Caco-2 (cell line): ENCODE data around the gene ACE. TPM values are rescaled to one million over a fixed set of nuclear protein-coding genes. Genes with fewer than 3 reads are reported as not detected.

ENCODE experiments used
- BruUV-seq: library from RNA; stranded (reverse); fragments of 400-500 nt; replicated peaks from 2 replicates; lab custom pipeline; 2021; lab: Mats Ljungman, UMichigan
- CTCF ChIA-PET: fragments of 300-600 bp; sonication (Branson Sonifier 250); formaldehyde crosslinking; loops from one replicate; lab custom pipeline; 2022; ENCODE audit warnings: antibody characterized with exemption; lab: Charles Lee
- POLR2A ChIA-PET: fragments of 300-600 bp; sonication (Branson Sonifier 250); formaldehyde crosslinking; loops from one replicate; lab custom pipeline; 2022; ENCODE audit warnings: antibody characterized with exemption; lab: Charles Lee
- DNase-seq, 2 experiments: peaks; one replicate each; pipeline versions ENCODE4 v3.0.0 to v3.0.0-alpha.2; 2020 to 2022
- H3K27me3 ChIP-seq: replicated peaks from 2 replicates; pipeline ENCODE4 v1.6.0; 2011; ENCODE audit warnings: low read length; ENCODE audit not compliant: control insufficient read depth, insufficient read depth
- H3K36me3 ChIP-seq: 2 replicates; pipeline ENCODE4 v1.5.1; 2011; ENCODE audit warnings: low read length; ENCODE audit not compliant: control insufficient read depth, insufficient read depth
- H3K4me1 ChIP-seq: fragments of 250-450 bp; sonication (Bioruptor Pico); 2 replicates; pipeline ENCODE4 v1.5.1; 2020; ENCODE audit warnings: mild to moderate bottlenecking
- H3K4me3 ChIP-seq: 2 replicates; pipeline ENCODE4 v1.5.1; 2011; ENCODE audit warnings: low read depth, mild to moderate bottlenecking, control low read depth, low read length
- H3K9me3 ChIP-seq: fragments of 250-450 bp; sonication (Bioruptor Pico); 2 replicates; pipeline ENCODE4 v1.5.1; 2020; ENCODE audit warnings: mild to moderate bottlenecking, moderate library complexity
- H3K27ac Mint-ChIP-seq: one replicate; pipeline ENCODE4 v1.8.0; 2022; ENCODE audit warnings: mixed read lengths; ENCODE audit not compliant: unreplicated experiment
- H3K27me3 Mint-ChIP-seq: one replicate; pipeline ENCODE4 v1.8.0; 2022; ENCODE audit warnings: mixed read lengths; ENCODE audit not compliant: insufficient read depth, unreplicated experiment
- H3K36me3 Mint-ChIP-seq: one replicate; pipeline ENCODE4 v1.8.0; 2022; ENCODE audit warnings: mild to moderate bottlenecking, mixed read lengths; ENCODE audit not compliant: insufficient read depth, unreplicated experiment
- H3K4me1 Mint-ChIP-seq: one replicate; pipeline ENCODE4 v1.8.0; 2022; ENCODE audit warnings: low read depth, mixed read lengths; ENCODE audit not compliant: unreplicated experiment
- H3K4me3 Mint-ChIP-seq: one replicate; pipeline ENCODE4 v1.8.0; 2022; ENCODE audit warnings: mild to moderate bottlenecking, moderate library complexity, mixed read lengths; ENCODE audit not compliant: unreplicated experiment
- H3K9me3 Mint-ChIP-seq: one replicate; pipeline ENCODE4 v1.8.0; 2022; ENCODE audit warnings: mixed read lengths; ENCODE audit not compliant: unreplicated experiment
- intact Hi-C: fragments of 100-400 bp; cut with micrococcal nuclease; formaldehyde crosslinking; loops from one replicate; pipeline ENCODE4 v1.10.0; 2022; ENCODE audit not compliant: unreplicated experiment
- total RNA-seq: library from RNA; stranded (reverse); gene quantifications from 2 replicates; pipeline ENCODE4 v1.2.3, GENCODE V29; 2022
- TF ChIP-seq, protein P1 (sequence below), 2 experiments: fragments of 200-600 bp in 1 of 2; IDR thresholded peaks; 1 replicate in 1 of 2; 2 replicates in 1 of 2; pipeline versions ENCODE4 v1.5.1 to v1.8.0; 2011 to 2022; ENCODE audit warnings: antibody characterized with exemption in 1 of 2, control low read depth in 1 of 2, inconsistent platforms in 1 of 2, low read depth in 1 of 2, low read length in 1 of 2, mild to moderate bottlenecking in 1 of 2, moderate library complexity in 1 of 2; ENCODE audit not compliant: insufficient read depth in 1 of 2, severe bottlenecking in 1 of 2, unreplicated experiment in 1 of 2

Gene ACE
- total RNA-seq, 1 experiment from 2014 or later = 3.4 TPM

DNA sequence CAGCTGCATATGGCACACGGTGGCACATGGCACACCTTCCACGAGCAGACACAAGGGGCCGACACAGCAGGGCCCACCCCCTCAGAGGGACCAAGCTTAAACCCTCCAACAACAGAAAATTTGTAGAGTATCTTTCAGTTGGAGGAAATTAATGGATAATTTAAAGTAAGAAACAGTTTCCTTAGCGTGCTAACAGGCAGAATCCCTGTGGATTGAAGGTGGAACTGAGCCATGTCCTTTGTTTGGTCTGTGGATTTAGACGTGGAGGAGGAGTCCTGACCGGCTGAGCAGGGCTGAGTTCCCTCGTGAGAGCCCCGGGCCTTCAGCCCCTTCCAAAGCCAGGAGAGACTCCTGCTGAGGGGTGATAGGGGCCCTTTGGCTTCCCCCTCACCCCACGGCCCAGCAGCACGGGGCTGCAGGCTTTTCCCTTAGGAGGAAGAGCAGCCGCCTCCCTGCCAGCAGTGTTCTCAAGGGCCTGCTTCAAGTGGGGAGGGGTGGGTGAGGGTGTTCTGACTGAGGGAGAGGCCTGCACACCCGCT is 29.3 kb upstream of the ACE start:
- no peaks in the 10 kb centered on the region for H3K9me3 ChIP-seq
- ChIA-PET CTCF (interaction anchor here (0.6 to 3.0 kb wide), 6 partner anchors 13 to 164 kb away, joined by 3 to 12 read pairs (median 3); no protein-coding TSS in a partner anchor), POLR2A (interaction anchor here (0.5 to 1.1 kb wide), 2 partner anchors 16 to 154 kb away, joined by 3 to 4 read pairs; no protein-coding TSS in a partner anchor)
- H3K27ac Mint-ChIP-seq = peak overlapping the region; percentile 90
- H3K4me3 Mint-ChIP-seq = peak overlapping the region; percentile 72
- H3K27me3 Mint-ChIP-seq = no peaks in the 10 kb centered on the region
- H3K36me3 ChIP-seq = no peaks in the 10 kb centered on the region
- no peaks in the 10 kb centered on the region for H3K27me3 ChIP-seq
- TF ChIP-seq, protein P1, sequence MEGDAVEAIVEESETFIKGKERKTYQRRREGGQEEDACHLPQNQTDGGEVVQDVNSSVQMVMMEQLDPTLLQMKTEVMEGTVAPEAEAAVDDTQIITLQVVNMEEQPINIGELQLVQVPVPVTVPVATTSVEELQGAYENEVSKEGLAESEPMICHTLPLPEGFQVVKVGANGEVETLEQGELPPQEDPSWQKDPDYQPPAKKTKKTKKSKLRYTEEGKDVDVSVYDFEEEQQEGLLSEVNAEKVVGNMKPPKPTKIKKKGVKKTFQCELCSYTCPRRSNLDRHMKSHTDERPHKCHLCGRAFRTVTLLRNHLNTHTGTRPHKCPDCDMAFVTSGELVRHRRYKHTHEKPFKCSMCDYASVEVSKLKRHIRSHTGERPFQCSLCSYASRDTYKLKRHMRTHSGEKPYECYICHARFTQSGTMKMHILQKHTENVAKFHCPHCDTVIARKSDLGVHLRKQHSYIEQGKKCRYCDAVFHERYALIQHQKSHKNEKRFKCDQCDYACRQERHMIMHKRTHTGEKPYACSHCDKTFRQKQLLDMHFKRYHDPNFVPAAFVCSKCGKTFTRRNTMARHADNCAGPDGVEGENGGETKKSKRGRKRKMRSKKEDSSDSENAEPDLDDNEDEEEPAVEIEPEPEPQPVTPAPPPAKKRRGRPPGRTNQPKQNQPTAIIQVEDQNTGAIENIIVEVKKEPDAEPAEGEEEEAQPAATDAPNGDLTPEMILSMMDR (IDR thresholded peaks at IDR 0.05; ENCODE audit: insufficient read depth in 1 of 2, low read depth in 1 of 2, low read length in 1 of 2, severe bottlenecking in 1 of 2, unreplicated experiment in 1 of 2) = no peak
- H3K9me3 Mint-ChIP-seq = no peaks in the 10 kb centered on the region
- no TSS peak for BruUV-seq
- H3K36me3 Mint-ChIP-seq = peaks cover 19% of the 10 kb centered on the region
- H3K4me3 ChIP-seq = peak overlapping the region; percentile 85
- no peak for DNase-seq
- intact Hi-C loops = loop anchor here (2.0 to 5.0 kb wide), 2 partner anchors 75 to 165 kb away; partner anchors contain the start of gene KCNH6
- H3K4me1 ChIP-seq = peaks cover 14% of the 10 kb centered on the region
- H3K4me1 Mint-ChIP-seq = peaks cover 7% of the 10 kb centered on the region

DNA sequence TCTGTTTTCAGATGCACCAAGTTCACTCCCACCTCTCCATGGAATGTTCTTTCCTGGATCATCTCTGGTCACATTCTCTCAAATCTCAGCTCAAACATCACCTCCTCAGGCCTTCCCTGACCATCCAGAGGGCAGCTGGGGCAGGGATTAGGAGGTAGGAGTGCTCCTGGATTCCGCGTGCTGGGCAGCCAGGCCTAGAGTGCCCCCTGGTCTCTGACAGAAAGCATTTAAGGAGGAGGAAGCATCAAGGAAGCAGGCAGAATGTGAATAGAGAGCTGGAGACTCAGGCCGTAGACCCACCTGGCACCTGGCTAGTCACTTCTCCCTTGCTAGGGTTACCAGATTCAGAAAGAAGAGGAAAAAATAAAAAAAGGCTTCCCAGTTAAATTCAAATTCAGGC is 28.2 kb upstream of the ACE start:
- Mint-ChIP-seq H3K4me1 (peaks cover 7% of the 10 kb centered on the region), H3K27me3 (no peaks in the 10 kb centered on the region), H3K36me3 (peaks cover 19% of the 10 kb centered on the region), H3K9me3 (no peaks in the 10 kb centered on the region), H3K4me3 (peak overlapping the region; percentile 72), H3K27ac (peak overlapping the region; percentile 90)
- H3K4me3 ChIP-seq = no peak overlapping the region
- no peak for DNase-seq
- no peaks in the 10 kb centered on the region for H3K9me3 ChIP-seq
- TF ChIP-seq, protein P1 (IDR thresholded peaks at IDR 0.05; ENCODE audit: insufficient read depth in 1 of 2, low read depth in 1 of 2, low read length in 1 of 2, severe bottlenecking in 1 of 2, unreplicated experiment in 1 of 2) = no peak
- CTCF ChIA-PET = interaction anchor here (0.9 kb wide), 1 partner anchor 130 kb away, joined by 10 read pairs; no protein-coding TSS in a partner anchor
- H3K27me3 ChIP-seq = no peaks in the 10 kb centered on the region
- POLR2A ChIA-PET = no interaction called here
- peaks cover 14% of the 10 kb centered on the region for H3K4me1 ChIP-seq
- BruUV-seq = no TSS peak
- no peaks in the 10 kb centered on the region for H3K36me3 ChIP-seq
- intact Hi-C loops = loop anchor here (5.0 kb wide), 1 partner anchor 164 kb away; no protein-coding TSS in a partner anchor

DNA sequence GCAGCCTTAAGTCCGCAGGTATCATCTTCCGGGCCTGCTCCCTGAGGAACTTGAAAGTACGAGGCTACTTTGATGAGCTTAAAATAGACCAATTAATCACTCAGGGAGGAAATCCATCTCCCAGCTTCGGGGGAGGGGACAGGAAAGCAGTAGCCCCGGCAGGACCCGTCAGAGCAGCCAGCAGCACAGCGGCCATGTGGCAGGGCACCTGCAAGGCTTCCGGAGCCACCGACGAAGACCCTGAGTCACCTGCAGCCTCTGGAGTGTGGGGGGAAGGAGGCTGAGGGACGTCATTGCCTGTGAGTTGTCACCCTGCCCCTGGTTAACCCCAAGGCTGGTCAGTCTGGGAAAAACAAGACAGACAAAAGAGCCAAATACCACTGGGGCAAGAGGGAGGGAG is 26.3 kb upstream of the ACE start:
- no peaks in the 10 kb centered on the region for H3K9me3 Mint-ChIP-seq

More for the DNA sequence above, 26.3 kb upstream of the ACE start:
- peaks cover 16% of the 10 kb centered on the region for H3K36me3 Mint-ChIP-seq
- intact Hi-C loops = no loop called here
- H3K36me3 ChIP-seq = no peaks in the 10 kb centered on the region
- TF ChIP-seq, protein P1 (IDR thresholded peaks at IDR 0.05; ENCODE audit: insufficient read depth in 1 of 2, low read depth in 1 of 2, low read length in 1 of 2, severe bottlenecking in 1 of 2, unreplicated experiment in 1 of 2) = no peak
- H3K4me3 Mint-ChIP-seq = no peak overlapping the region
- H3K9me3 ChIP-seq = no peaks in the 10 kb centered on the region
- ChIA-PET CTCF (interaction anchor here (0.7 kb wide), 1 partner anchor 36 kb away, joined by 3 read pairs; no protein-coding TSS in a partner anchor), POLR2A (no interaction called here)
- H3K4me1 Mint-ChIP-seq = no peaks in the 10 kb centered on the region
- H3K4me1 ChIP-seq = peaks cover 10% of the 10 kb centered on the region
- DNase-seq = no peak
- H3K27ac Mint-ChIP-seq = no peak overlapping the region
- no TSS peak for BruUV-seq
- no peaks in the 10 kb centered on the region for H3K27me3 Mint-ChIP-seq
- no peaks in the 10 kb centered on the region for H3K27me3 ChIP-seq
- H3K4me3 ChIP-seq = no peak overlapping the region
